Hematopoietic multipotent progenitor cell treated with erythropoietin and hydrocortisone succinate and interleukin-3 and kit ligand, for 15 days (in vitro differentiated cells): ENCODE measurements around the gene NOL12.
A peak's percentile ranks its signal among the peaks of the same experiment; 100 is the strongest.

Source experiments
- DNase-seq: peaks from one replicate; pipeline ENCODE4 v3.0.0-alpha.2; 2015; ENCODE audit warnings: low spot score

Gene NOL12

DNA sequence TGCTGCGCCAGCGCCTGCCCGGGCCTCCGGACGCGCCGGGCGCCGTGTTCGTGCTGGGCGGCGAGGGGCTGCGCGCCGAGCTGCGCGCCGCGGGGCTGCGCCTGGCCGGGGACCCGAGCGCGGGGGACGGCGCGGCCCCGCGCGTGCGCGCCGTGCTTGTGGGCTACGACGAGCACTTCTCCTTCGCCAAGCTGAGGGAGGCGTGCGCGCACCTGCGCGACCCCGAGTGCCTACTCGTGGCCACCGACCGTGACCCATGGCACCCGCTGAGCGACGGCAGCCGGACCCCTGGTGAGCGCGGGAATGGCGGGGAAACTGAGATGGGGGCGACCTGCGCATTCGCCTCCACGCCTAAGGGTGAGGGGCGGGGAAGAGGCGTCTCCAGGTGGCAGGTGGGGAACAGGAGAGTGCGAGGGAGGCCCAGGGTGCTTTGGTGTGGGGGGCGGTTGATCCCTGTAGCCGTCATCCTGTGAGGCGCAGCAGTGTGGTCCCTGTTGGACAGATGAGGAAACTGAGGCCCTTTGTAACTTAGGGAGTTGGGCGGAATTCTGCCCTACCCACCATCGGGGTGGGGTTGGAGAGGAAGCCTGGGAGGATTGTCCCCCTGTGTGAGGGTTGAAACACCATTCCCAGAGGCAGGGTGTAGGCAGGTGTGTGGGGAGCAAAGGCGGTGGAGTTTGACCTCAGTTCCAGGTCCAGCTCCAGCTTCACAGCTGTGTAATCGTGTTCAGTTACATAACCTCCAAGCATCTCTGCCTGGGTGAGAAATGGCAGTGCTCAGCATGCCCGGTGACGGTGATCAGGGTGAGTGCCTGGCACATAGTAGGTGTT, 26.9 kb upstream of the NOL12 start:
- no peak for DNase-seq

DNA sequence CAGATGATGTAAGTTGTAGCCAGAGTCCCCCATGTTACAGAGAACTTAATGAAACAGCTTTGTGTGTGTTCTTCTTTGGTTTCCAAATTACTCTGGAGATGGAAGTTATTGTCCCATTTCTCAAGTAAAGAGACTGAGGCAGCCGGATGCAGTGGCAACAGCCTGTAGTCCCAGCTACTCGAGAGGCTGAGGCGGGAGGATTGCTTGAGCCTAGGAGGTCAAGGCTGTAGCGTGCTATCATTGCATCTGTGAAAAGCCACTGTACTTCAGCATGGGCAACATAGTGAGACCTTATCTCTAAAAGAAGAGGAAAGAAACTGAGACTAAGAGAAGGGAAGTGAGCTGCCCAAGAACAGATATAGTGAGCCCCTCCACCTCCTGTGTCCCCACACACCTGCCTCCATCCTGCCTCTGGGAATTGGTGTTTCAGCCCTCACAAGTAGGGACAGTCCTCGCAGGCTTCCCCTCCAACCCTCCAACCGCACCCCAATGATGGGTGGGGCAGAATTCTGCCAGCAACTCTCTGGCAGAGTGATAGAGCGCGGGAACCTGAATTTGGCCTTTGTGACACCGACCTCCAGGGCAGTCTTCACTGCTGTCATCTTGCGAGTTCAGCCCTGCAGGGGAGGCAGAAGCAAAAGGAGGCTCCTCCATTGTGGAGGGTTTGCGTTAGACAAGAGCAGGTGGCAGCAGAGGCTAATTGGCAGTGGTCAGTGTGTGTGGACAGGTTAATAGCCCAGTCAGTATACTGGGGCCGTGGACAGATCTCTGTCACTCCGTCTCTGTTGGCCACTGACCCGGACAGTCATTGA, 26.0 kb upstream of the NOL12 start:
- peak; percentile 53 for DNase-seq

DNA sequence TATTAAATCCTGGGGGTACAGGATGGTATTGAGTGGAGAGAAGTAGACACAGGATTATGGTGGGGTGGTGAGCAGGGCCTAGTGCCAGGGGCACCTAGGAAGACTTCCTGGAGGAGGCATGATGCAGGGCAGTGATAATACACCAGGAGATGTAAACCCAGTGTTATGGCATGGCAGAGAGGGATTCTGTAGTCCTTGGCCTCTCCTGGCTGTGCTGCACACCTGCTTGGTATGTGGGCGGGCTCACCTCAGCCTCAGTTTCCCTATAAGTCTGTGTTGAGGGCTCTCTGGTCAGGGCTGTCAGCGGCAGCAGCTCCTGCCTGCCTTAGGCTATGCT, 25.5 kb upstream of the NOL12 start:
- no peak for DNase-seq

DNA sequence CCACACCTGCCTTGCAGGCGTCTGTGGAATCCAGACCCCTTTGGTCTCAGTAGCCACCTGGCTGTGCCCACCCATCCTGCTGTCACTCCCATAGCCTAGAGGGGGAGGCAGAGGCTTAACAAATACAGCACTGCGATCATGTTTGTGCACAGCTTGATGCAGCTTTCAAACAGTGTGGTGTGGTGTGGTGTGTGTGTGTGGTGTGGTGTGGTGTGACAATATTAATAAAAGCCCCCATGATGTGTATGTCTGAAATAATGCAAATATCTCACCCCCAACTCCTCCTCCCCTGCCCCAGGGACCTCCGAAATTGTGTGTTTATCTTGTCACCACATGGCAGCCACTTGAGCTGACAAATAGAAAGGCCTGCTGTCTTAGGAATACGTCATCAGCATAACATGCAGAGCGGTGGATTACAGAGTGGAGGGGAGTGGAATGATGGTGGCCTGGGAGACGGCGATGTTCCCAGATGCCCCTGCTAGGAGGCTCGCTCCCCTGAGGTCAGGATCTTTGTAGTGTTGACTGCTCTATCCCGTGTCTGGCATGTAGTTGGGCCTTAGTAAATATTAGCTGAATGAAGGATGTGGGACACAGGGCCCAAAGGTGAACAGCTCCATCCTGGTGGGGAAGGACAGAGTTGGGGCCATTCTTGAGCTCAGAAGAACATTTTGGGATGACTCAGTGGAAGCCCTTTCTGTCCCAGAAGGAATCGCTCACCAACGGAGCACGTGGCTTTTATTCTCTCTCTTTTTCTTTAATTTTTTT, 24.8 kb upstream of the NOL12 start:
- no peak for DNase-seq

DNA sequence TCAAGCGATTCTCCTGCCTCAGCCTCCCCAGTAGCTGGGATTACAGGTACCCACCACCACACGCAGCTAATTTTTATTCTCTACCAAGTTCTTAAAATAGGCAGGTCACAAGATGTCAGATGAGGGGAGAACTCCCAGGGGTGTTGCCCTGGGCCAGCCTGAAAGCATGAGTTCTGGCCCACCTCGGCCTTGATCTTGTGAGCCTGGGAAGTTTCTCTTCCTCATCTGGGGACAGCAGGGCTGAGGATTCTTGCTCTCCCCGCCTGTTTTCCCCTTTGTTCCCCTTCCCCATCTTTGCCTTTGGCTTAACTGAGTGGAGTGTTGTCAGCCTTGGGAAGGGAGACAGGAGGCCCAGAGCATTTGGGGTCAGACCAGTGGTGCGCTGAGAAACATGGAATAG, 24.1 kb upstream of the NOL12 start:
- DNase-seq, result no peak

- no peak for DNase-seq
These were observed 22.5 kb upstream of the NOL12 start for GRCh38 chr22:37663521-37664140.

DNA sequence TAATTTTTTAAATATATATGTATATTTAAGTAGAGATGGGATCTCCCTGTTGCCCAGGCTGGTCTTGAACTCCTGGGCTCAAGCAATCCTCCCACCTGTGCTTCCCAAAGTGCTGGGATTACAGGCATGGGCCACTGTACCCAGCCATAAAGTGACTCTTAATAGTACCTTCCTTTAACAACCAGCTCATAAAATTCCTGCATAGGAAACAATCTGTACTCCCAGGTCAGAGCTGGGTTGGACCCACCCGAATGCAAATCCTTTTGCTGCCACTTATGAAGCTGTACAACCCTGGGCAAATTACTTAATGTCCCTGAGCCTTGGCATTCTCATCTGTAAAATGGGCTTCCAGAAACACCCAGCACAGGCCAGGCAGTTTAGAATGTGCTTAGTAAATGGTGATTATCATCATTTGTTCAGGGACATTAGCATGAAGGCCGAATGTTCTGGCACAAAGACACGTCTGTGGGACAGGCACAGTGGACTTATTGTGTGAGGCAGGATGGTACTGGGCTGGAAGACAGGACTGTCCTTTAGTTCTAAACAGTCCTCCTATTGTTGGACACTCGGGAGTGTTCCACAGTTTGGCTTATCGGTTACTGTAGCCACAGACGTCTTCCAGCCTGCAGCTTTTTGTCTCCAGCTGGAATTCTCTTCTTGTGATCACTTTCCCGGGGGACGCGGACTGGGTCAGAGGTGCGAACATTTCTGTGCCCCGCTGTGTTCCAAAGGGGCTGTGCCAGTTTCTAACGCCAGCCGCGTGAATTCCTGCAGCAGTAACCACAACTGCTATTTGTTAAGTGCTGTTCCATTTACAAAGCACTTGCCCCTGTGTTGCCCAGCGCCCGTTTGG, 21.7 kb upstream of the NOL12 start:
- DNase-seq, result no peak

DNA sequence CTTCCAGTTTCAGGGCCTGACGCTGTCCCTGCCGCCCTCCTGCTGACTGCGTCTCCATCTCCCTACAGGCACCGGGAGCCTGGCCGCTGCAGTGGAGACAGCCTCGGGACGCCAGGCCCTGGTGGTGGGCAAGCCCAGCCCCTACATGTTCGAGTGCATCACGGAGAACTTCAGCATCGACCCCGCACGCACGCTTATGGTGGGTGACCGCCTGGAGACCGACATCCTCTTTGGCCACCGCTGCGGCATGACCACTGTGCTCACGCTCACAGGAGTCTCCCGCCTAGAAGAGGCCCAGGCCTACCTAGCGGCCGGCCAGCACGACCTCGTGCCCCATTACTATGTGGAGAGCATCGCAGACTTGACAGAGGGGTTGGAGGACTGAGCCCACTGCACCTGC, 20.7 kb upstream of the NOL12 start:
- DNase-seq, result no peak

DNA sequence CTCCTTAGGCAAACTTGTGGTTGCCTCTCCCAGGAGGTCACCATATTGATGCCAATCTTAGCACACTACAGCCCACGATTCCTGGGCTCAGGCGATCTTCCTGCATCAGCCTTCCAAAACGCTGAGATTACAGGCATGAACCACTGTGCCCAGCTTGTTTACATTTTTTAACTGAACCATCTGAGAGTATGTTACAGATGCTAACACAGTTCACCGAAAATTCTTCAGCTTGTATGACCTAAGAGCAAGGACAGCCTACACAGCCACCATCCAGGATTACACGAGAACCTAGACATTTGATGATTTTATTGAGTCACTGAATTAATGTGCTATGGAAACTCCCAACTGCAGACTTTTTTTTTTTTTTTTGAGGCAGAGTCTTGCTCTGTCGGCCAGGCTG, 16.6 kb upstream of the NOL12 start:
- DNase-seq, result no peak

GRCh38 chr22:37672206-37672919, 13.8 kb upstream of the NOL12 start:
- no peak for DNase-seq

GRCh38 chr22:37672920-37673455, 13.2 kb upstream of the NOL12 start:
- no peak for DNase-seq

- no peak for DNase-seq
These were observed 11.9 kb upstream of the NOL12 start for GRCh38 chr22:37674248-37674647.

GRCh38 chr22:37674951-37675929, 10.9 kb upstream of the NOL12 start, which contains the start of gene LGALS1:
Gene LGALS1, plus strand, starts transcription at chr22:37675636. Its CDS starts 67 bp downstream, at chr22:37675703.
- peak; percentile 36 for DNase-seq

DNA sequence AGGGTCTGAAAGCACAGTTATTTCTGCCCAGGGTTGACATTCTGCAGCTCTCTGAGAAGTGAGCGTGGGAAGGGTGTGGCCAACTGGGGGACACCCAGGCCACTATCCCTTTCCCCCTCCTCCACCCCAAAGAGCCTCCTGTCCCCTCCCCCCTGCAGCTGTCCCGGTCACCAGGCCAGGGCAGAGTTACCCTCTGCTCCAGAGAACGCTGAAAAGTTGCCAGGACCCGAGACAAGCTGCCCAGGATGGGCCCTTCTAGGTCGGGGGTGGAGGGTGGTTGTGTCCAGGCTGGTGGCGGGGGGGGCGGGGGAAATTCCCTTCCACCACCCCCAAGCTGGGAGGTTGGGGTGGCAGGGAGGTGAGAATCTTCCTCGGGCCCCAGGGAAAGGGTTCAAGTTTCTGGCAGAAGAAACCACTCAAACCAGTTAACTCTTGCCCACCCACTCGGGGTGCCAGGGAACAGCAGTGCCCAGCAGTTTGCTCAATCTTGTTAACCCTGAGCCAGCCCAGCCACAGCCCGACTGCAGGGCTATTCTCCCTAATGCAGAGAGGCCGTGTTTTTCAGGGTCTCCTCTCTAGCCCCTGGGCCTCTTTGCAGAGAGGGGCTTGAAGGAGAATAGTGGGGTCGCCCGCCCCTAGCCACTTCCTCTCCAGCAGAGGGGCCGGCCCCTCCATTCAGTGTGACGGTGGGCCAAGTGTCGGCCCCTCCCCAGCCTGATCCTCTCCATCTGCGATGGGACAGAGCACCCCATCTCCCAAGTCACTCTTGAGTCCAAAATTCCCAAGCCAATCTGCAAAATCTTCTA, 10.0 kb upstream of the NOL12 start:
- no peak for DNase-seq

DNA sequence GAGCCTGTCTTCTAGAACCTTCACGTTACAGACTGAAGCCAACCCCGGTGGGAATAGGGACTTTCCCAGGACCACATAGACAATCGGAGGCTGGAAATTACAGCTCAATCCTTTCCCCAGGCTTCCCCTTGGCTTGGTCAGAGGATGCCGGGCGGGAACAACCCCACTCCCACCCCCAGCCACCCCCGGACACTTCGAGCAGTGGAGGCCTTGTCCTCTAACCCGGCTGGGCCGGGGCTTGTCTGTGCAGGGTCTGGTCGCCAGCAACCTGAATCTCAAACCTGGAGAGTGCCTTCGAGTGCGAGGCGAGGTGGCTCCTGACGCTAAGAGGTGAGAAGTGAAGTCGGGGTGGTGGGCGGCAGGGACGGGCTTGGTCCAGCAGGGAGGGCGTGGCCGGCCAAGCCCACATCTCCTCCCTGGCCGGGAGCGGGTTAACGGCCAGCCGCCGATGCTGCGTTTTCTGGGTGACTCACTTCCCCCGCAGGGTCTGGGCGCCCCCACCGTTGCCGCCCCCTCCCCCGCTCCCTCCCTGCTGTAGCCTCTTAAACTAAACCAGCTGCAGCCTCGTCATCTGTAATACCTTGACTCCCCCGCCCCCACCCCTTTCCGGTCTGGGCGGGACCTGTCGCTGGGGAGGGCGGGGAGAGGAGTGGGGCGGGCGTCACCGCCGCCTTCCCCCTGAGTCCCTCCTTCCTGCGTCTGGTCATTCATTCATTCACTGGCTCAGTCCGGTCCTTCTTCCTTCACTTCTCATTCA, 9.2 kb upstream of the NOL12 start:
- DNase-seq, result peak; percentile 36

GRCh38 chr22:37677493-37677974, 8.6 kb upstream of the NOL12 start:
- DNase-seq, result no peak

- DNase-seq, result no peak
These were observed 7.8 kb upstream of the NOL12 start for GRCh38 chr22:37678372-37678771.
